Left colon (tissue), 2 donors: ENCODE results near the gene NPAS3. TPM values are rescaled to one million over a fixed set of nuclear protein-coding genes. Genes with fewer than 3 reads are reported as not detected.

Experiments
- ATAC-seq: fragments of 200-7000 bp; cut with Tn5 transposase; one replicate; pipeline ENCODE4 v1.9.1; 2020; ENCODE audit warnings: mild to moderate bottlenecking, moderate library complexity
- DNase-seq, 2 donors: peaks; one replicate each; pipeline ENCODE4 v3.0.0-alpha.2; 2020
- intact Hi-C, 2 donors: fragments of 100-400 bp; cut with DNase I in 1 of 2; cut with micrococcal nuclease in 1 of 2; formaldehyde crosslinking; loops; one replicate each; pipeline versions ENCODE4 v1.11.2 to v1.14.0; 2022; cut with DNase I, micrococcal nuclease
- total RNA-seq, 2 donors: library from RNA; stranded (reverse); fragmentation: NEBNext Ultra II Directional; extraction: Animal tissue kit (Norgen Biotek cat#: 25700); gene quantifications; one replicate each; pipeline ENCODE4 v1.2.1, GENCODE V29; 2021
- donor health status: DM: no; HTN: no; CAD: no.
- donor health status: DM: yes; HTN: yes; CAD: no.

NPAS3 gene
- total RNA-seq, 2 donors from 2014 or later, result 0.37 to 1.6 TPM

DNA sequence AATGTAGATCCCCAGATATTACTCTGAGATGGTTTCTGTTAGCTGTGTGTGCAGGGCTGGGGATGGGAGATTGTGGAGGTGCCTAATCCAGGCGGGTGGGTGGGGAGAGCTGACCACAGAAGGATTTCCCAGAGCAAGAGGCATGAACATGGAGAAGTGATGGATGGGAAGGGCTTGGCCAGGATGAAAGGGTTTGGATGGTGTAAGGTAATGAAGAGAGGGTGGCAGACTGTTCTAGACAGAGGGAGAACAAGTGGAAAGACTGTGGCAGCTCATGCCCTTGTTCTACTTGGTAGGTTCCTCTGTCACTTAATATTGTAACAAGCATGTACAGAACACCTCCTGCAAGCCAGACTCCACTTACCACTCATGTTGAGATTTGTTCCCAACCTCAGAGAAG is 187.8 kb downstream of the NPAS3 start:
- intact Hi-C loops, result no loop called here
- no peak for ATAC-seq
- no peak for DNase-seq

DNA sequence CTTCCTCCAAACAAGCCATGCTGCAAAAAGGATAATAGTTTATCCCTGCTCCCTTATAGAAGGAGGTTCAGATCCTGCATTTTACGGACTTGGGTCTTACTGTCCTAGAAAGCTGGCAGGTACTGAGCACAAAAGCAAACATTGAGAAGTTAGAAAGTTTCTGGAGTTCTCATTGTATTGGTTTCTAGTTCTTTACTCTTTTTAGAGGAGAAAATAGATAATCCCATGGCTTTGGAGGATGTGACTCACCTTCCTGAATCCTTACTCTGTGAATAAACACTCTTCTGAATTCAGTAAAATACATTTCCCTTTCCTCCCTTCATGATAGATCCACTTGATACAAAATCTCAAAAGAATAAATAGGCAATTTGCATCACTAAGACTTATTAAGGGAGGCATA is 188.9 kb downstream of the NPAS3 start:
- DNase-seq, result no peak
- intact Hi-C loops, result no loop called here
- ATAC-seq, result no peak

DNA sequence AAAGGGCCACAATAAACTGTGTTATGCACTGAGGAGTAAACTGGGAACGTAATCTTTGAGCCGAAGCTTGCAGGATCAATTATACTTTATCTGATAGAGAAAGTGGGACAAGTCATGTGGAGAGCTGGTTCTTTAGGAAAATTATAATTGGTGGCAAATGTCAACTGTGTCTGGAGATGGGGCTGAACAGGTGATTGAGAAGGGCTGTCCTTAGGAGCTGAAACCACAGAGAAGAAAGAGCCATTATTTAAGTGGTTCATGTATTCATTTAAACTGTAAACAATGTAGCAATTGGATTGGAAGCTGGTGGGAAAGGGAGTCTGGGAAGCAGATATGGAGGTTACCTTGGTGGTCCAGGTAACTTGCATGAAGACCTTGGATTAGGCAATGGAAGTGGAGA is 193.1 kb downstream of the NPAS3 start:
- intact Hi-C loops, result no loop called here
- DNase-seq (no peak), ATAC-seq (no peak)

DNA sequence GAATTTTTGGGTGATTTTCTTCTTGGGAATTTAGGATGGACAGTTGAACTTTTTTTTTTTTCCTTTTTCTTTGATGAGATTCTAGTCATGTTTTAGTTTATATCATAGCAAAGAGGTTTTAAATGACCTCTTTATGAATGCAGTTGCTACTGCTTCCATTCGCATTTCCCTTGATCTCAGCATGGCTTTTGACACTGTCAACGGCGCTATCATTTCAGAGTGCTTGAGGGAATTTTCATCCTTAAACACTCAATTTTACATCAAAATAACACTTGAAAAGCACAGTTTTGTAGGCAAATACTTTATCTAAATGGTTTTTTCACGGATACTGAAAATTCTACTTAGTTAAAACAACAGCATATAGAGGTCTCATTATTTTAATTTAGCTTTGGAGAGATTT is 195.5 kb downstream of the NPAS3 start:
- DNase-seq, result no peak
- intact Hi-C loops, result no loop called here

DNA sequence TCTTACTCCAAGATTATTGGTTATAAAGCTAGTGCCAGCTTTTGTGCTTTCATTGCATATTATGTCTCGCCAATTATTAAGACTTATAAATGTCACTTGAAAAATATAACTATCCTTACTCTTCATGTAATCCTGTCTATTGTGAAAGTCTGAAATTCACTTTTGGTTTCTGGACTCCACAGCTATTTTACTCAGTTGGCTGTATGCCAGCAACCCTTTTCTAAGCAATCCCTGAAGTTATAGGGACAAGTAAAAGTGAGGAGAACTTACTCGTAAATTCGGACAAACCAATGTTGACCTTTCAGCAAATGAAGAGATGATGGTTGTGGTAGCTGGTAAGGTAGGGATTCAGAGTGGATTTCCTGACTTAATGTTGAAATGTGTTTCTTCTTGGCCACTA is 196.3 kb downstream of the NPAS3 start:
- DNase-seq, result no peak
- intact Hi-C loops, result no loop called here

More for the DNA sequence above, 195.5 kb downstream of the NPAS3 start:
- ATAC-seq, result no peak

DNA sequence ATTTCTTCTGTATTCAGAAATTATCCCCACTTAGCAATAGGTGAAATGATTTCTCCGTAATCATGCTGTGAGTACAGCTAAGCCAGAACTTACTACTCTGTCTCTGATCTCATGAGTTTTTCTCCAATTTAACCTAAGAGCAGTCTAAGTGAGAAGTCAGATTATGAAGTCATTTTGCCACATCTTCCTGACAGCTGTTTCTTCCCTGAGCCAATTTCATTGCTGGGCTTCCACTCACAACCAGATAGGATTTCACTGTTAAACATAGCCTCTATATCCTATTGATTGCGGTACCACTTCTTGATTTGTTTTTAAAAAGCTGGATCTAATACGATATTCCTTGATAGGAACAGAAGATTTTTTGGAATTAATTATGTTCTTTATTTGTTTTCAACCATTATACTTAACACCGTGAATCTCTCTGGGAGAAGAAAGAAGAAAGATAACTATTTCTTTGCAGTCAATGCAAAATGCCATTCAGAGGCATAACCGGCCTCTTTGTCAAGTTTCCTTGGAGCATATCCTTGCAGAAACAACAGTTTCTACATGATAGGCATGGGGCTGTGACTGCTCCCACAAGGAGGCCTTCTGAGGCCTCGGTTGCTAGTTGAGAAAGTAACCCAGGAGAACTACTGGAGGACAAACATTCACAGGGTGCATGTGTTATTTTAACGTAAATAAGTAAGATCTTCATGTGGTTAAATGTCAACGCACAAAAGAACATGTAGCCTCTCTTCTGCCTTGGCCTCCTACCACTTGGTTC is 212.2 kb downstream of the NPAS3 start:
- intact Hi-C loops, result no loop called here
- no peak for DNase-seq

More for the DNA sequence above, 196.3 kb downstream of the NPAS3 start:
- ATAC-seq, result no peak

DNA sequence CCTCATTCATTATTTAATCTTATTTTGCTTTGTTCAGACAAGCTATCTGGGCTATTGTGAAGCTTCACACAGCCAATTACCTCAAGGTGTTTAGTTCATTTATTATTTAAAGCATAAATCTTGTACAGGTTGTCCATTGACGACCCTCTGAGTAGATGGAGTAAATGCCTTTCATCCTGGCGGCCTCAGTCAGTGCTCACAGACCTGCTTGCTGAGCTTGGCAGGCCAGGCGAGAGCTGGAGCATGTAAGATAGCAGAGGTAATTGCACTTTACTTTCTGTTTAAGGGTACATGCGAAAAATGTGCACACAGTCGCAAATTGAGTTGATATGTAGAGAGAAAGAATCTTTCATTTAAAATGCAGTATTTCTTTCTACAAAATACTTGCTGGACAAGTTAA is 224.4 kb downstream of the NPAS3 start:
- no peak for DNase-seq
- no peak for ATAC-seq

More for the DNA sequence above, 212.2 kb downstream of the NPAS3 start:
- ATAC-seq, result no peak

DNA sequence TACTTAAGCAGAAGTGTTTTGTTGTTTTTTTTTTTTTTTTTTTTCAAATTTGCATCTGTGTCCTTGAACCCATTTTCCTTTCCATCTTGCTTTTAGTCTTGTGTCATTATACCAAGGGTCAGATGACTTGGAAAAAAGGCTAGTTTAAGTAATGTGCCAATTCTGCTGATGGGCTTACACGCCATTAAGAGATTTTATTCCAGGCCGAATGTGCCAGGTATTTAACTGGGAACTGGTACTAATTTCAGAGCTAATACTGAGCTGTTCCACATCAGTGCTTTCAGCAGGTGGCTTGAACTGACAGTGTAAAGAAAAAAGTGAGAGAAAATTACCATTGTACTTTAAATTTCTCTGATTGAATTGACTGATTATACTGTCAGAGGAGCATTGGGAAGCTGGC is 224.9 kb downstream of the NPAS3 start:
- ATAC-seq (no peak), DNase-seq (no peak)
- intact Hi-C loops, result no loop called here

More for the DNA sequence above, 224.4 kb downstream of the NPAS3 start:
- intact Hi-C loops, result no loop called here

DNA sequence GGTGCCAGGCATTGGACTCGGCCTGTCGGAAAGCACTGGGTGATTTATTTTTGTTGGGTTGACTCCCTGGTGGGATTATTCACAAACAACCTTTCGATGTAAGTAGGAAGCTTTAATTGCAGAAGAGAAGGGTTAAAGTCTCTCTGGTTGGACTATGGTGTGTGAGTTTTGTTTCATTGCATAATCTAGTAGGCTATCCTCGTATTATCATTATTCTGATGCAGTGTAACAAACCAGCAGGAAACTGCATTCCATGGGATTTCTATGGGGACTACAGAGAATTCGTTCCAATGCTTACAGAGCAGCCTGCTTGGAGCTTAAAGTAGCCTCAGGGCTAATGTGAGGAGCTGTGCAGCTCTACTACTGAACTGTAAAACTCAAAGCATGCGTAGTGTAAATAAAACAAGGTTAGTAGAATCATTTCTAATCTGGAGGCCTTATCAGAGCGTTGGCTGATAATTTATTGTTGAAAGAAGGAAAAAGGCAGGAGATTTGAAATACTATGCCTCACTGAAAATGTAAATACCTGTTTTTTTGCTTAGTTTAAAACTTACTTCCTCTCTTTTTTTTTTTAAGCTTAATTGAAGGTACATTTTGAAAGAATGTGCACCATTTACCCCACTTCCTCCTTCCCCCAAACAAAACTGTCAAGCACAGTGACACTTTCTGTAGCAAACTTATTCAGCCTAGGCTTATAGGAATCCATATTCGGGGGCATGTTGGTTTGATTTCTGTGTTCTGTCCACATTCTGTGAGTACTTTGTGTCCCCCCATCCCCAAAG is 226.7 kb downstream of the NPAS3 start:
- ATAC-seq (no peak), DNase-seq (no peak)
- intact Hi-C loops, result no loop called here

DNA sequence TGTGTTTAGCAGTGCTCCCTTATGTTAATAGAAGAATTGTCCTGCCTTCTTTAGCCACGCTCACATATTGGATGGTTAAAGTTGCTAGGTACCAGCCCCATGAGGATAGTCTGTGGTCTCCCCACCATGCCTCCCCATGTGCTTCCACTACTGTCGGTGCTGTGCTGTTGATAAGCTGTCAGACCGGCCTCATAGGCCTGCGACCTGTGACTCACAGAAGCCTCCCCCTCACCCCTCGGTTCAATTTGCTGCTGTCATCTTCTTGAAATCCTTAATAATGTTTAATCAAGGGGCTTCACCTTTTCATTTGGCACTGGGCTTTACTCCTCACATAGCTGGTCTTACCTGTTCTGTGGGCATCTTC is 227.2 kb downstream of the NPAS3 start:
- intact Hi-C loops, result no loop called here
- DNase-seq (no peak), ATAC-seq (no peak)

DNA sequence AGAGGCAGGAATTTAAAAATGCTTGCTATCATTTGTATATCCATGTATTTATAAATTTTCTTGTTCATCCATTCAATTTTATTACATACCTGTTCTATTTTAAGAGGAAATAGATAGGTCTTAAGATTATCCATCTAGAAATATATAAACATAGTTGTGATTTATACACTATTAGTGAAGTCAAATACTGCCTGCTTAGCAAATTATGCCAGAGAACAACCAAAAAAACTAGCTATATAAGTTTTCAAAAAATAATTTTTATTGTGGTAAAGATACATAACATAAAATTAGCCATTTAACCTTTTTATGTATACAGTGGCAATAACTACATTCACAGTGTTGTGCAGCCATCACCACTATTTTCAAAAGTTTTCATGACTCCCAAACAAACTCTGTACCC is 237.3 kb downstream of the NPAS3 start:
- ATAC-seq (no peak), DNase-seq (no peak)
- intact Hi-C loops, result no loop called here

DNA sequence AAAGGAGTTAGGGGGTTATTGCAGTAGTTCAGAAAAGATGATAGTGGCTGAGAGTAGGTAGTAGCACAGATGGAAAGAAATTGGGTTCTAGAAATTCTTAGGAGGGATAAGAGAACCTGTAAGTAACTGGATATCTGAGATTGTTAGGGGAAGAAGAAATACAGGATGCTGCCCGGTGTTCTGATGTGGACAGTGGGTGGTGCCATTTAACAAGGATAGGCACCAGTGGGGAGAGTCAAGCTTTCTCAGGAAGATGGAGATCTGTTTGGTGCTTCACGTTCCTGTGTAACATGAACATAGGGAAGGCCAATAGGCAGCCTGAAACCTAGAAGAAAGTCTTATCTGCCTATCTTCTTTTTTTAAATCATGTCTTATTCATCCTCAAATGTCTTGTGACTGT is 245.9 kb downstream of the NPAS3 start:
- intact Hi-C loops, result no loop called here
- DNase-seq (no peak), ATAC-seq (peak; percentile 73)

DNA sequence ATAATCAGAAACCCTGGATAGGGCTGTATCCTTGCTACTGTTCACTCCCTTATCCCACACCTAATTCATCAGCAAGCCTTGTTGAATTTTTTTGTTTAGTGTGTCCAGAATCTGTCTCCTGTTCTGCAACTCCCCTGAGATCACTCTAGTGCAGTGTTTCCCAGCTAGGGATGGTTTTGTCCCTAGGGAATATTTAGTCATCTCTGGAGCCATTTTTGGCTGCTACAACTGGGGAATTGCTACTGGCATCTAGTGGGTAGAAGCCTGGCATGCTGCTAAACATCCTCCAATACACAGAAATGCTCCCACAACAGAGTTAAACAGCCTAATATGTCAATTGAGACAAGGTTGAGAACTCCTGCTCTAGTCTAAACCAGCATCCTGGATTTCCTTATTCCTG is 248.0 kb downstream of the NPAS3 start:
- intact Hi-C loops, result no loop called here
- DNase-seq, result no peak

DNA sequence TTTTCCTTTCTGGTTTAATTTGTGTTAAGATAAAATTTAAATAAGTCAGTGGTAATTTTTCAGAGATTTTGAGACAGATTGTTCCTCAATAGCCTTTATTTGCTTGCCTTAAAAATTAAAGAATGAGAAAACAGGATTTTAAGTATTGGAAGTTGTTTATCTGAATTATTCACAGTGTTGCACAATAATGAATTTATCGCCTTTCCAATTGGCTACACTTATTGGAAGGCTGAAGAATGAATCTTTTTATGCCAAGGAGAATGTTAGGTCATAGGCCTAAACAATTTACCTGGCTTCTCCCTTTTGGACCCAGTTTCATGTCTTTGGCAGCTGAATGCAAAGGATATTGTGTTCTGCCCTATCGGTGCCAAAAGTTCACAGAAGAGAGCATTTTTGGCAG is 250.2 kb downstream of the NPAS3 start:
- intact Hi-C loops, result no loop called here
- ATAC-seq, result no peak
- DNase-seq, result no peak

More for the DNA sequence above, 248.0 kb downstream of the NPAS3 start:
- no peak for ATAC-seq

DNA sequence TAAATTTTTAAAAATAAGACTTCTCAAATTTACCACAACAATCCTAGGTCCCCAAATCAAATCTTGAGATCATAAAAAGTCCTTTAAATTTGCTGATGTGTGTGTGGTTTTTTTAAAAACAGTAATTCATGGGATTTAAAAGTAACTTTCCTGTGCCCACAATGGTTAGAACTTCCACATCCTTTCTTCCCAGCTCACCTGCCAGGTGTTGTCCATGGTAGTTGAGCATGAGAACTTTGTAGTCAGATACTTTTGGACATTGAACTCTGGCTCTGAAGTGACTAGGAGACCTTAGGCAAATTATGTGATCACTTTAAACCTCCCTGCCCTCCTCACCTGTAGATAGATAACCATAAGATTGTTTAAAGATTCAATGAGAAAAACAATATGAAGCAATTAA is 253.2 kb downstream of the NPAS3 start:
- ATAC-seq, result no peak

DNA sequence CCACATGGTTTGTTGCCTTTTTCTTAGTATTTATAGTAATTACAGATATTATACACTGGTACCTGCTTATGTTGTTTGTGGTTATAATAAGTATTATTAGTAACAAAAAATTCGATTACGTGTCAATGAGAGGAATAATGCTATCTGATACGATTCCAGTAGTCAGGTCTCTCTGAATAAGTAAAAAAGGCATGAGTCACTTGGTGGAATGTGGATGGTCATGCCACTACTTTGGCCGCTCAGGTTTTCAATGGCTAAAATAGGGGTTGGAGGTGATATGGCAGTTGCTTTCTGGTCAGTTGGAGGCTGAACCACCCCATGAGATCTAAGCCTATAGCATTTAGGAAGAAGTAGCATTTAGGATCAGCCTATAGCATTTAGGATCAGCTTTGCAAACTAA is 255.9 kb downstream of the NPAS3 start:
- DNase-seq (no peak), ATAC-seq (no peak)
- intact Hi-C loops, result no loop called here

More for the DNA sequence above, 253.2 kb downstream of the NPAS3 start:
- DNase-seq, result no peak
- intact Hi-C loops, result no loop called here

DNA sequence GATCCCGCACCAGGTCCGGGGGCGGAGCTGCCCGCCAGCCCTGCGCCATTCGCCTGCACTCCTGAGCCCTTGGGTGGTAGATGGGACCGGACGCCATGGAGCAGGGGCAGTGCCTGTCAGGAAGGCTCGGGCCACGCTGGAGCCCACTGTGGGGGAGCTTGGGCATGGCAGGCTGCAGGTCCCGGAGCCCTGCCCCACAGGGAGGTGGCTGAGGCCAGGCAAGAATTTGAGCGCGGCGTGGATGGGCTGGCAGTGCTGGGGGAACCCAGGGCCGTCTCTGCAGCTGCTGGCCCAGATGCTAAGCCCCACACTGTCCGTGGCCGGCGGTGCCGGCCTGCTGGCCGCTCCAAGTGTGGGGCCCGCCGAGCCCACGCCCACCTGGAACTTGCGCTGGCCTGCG is 260.0 kb downstream of the NPAS3 start:
- ATAC-seq (no peak), DNase-seq (no peak)

DNA sequence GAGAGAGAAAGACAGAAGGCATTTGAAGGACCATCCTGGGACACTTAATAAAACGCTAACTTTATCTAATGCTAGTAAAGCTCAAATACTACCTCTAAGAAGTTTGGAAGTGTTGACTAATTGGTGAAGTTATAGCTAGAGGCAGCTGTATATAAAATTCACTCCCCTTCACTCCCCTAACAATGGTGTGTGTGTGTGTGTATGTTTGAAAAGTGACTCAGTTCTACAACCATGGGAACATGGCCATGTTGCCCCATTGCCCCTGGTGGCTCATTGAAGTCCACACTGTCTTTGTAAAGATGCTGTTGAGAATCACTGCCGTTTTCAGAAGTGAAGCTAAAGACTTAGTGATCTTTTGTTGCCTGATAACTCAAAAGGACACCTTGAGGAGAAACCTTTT is 262.4 kb downstream of the NPAS3 start:
- ATAC-seq, result no peak
- DNase-seq, result no peak
- intact Hi-C loops, result no loop called here

More for the DNA sequence above, 260.0 kb downstream of the NPAS3 start:
- intact Hi-C loops, result no loop called here

DNA sequence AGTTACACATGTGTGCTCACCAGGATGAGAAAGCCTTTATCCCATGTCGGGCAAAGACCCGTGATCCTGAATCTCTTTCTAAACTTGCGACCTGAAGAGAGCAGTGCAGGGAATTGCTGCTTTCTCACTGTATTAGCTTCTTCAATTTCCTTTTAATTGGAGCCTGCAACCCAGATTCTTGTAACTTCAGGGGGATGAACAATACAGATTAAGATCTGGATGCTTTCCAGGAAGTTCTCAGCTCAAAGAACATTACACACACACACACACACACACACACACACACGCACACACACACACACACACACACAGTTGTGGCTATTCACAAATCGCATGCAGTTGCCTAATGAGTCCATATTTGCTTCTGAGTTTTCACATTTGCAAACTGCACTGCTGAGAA is 268.3 kb downstream of the NPAS3 start:
- ATAC-seq, result no peak
- intact Hi-C loops, result no loop called here
- DNase-seq, result no peak

DNA sequence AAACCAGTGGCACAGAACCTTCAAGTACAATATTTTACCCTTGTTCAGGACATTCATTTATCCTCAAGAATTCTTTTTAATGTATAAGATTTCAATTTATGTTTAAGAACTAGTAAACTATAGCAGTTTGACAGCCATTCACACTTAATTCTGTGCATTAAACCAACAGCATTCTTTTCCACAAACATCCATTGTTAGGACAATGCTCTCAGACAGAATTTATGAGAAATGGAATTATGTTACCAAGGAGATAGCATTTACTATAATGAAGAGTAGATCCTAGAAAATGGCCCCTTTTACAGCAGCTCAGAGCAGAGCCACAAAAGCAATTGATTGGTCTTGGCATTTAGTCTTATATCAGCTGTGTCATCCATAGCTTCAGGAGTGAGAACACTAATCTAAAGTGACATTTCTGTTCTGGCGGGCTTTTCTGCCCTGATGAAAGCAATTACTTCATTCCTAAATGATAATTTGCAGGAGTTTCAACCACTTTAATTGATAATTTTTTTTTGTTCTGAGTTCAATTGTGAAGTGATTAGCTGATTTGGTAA is 268.9 kb downstream of the NPAS3 start:
- ATAC-seq (no peak), DNase-seq (no peak)
- intact Hi-C loops, result no loop called here
